ENCODE data around the gene RPP25L. TPM values are rescaled to one million over a fixed set of nuclear protein-coding genes. Genes with fewer than 3 reads are reported as not detected.

The RPP25L gene
- total and polyA plus RNA-seq, 9 of the 15 experiments (the other 6 are each of a cell fraction or from before 2014, with no cell fraction given): 16.3 to 43.7 (median 29.0) TPM

GRCh38 chr9:34656992-34657391 lies 45.1 kb upstream of the RPP25L start (continued):
- TF ChIP-seq PKNOX1 (IDR thresholded peaks at IDR 0.05): no peak
- TF ChIP-seq PHB (CRISPR knock-in tag; IDR thresholded peaks at IDR 0.05): no peak
- TF ChIP-seq, protein P1, sequence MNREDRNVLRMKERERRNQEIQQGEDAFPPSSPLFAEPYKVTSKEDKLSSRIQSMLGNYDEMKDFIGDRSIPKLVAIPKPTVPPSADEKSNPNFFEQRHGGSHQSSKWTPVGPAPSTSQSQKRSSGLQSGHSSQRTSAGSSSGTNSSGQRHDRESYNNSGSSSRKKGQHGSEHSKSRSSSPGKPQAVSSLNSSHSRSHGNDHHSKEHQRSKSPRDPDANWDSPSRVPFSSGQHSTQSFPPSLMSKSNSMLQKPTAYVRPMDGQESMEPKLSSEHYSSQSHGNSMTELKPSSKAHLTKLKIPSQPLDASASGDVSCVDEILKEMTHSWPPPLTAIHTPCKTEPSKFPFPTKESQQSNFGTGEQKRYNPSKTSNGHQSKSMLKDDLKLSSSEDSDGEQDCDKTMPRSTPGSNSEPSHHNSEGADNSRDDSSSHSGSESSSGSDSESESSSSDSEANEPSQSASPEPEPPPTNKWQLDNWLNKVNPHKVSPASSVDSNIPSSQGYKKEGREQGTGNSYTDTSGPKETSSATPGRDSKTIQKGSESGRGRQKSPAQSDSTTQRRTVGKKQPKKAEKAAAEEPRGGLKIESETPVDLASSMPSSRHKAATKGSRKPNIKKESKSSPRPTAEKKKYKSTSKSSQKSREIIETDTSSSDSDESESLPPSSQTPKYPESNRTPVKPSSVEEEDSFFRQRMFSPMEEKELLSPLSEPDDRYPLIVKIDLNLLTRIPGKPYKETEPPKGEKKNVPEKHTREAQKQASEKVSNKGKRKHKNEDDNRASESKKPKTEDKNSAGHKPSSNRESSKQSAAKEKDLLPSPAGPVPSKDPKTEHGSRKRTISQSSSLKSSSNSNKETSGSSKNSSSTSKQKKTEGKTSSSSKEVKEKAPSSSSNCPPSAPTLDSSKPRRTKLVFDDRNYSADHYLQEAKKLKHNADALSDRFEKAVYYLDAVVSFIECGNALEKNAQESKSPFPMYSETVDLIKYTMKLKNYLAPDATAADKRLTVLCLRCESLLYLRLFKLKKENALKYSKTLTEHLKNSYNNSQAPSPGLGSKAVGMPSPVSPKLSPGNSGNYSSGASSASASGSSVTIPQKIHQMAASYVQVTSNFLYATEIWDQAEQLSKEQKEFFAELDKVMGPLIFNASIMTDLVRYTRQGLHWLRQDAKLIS (CRISPR knock-in tag; IDR thresholded peaks at IDR 0.05): no peak
- TF ChIP-seq TCF7 (IDR thresholded peaks at IDR 0.05; ENCODE audit: borderline replicate concordance): no peak
- no peak for TF ChIP-seq ERF (CRISPR knock-in tag; IDR thresholded peaks at IDR 0.05)
- TF ChIP-seq CC2D1A (IDR thresholded peaks at IDR 0.05): no peak
- TF ChIP-seq ATF1 (CRISPR knock-in tag; IDR thresholded peaks at IDR 0.05): no peak
- TF ChIP-seq ATF1 (tag; IDR thresholded peaks at IDR 0.05): no peak
- no peak for TF ChIP-seq NR1H2 (CRISPR knock-in tag; IDR thresholded peaks at IDR 0.05)
- no peak for TF ChIP-seq STAG1 (CRISPR knock-in tag; IDR thresholded peaks at IDR 0.05; ENCODE audit: borderline replicate concordance)
- no peak for TF ChIP-seq ZMIZ1 (IDR thresholded peaks at IDR 0.05; ENCODE audit: low read depth in 2 of 2, low read length in 2 of 2)

Data from K562 (cell line).